Suprapubic skin (tissue), 4 donors: ENCODE results near the gene LRRC53.

Experiments used
- EP300 ChIP-seq: sonication (generic); formaldehyde crosslinking; IDR thresholded peaks from one replicate; pipeline ENCODE4 v1.6.1; 2017; ENCODE audit warnings: antibody characterized with exemption
- POLR2A ChIP-seq, 2 donors: fragments of 450-650 bp; IDR thresholded peaks; one replicate each; pipeline ENCODE4 v1.6.1; 2017; ENCODE audit warnings: antibody characterized with exemption in 2 of 2, mild to moderate bottlenecking in 2 of 2, moderate library complexity in 2 of 2
- POLR2AphosphoS5 ChIP-seq, 3 donors: sonication (generic); formaldehyde crosslinking; IDR thresholded peaks; one replicate each; pipeline ENCODE4 v1.6.1; 2017; ENCODE audit warnings: antibody characterized with exemption in 3 of 3
- TF ChIP-seq, protein P1 (sequence below), 2 donors: fragments of 200-600 bp in 1 of 2; fragments of 450-650 bp in 1 of 2; sonication (generic) in 1 of 2; IDR thresholded peaks; one replicate each; pipeline ENCODE4 v1.5.1; 2016 to 2019; ENCODE audit warnings: antibody characterized with exemption in 2 of 2, mild to moderate bottlenecking in 1 of 2, moderate library complexity in 1 of 2

DNA sequence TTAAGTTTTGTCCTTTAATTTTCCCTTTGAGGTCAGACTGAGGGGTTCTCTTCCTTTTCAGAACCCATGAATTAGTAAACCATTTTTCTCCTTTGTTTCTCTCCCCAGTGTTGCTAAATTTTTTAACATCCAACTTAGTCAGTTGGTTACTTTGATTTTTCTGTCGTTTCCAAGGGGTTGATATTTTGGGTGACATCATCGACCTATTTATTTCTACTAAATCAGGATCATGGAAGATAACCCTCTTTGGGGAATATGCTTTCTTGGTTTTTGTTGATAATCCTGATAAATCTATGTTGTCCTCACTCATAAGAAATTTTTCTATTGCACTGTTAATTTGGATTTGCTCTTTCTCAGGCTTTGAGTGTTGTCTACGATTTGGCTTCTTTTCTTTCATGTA, 40.9 kb downstream of the LRRC53 start:
- TF ChIP-seq POLR2AphosphoS5 (IDR thresholded peaks at IDR 0.05), result no peak
- no peak for TF ChIP-seq POLR2A (IDR thresholded peaks at IDR 0.05)
- TF ChIP-seq, protein P1, sequence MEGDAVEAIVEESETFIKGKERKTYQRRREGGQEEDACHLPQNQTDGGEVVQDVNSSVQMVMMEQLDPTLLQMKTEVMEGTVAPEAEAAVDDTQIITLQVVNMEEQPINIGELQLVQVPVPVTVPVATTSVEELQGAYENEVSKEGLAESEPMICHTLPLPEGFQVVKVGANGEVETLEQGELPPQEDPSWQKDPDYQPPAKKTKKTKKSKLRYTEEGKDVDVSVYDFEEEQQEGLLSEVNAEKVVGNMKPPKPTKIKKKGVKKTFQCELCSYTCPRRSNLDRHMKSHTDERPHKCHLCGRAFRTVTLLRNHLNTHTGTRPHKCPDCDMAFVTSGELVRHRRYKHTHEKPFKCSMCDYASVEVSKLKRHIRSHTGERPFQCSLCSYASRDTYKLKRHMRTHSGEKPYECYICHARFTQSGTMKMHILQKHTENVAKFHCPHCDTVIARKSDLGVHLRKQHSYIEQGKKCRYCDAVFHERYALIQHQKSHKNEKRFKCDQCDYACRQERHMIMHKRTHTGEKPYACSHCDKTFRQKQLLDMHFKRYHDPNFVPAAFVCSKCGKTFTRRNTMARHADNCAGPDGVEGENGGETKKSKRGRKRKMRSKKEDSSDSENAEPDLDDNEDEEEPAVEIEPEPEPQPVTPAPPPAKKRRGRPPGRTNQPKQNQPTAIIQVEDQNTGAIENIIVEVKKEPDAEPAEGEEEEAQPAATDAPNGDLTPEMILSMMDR (IDR thresholded peaks at IDR 0.05), result no peak
- TF ChIP-seq EP300, result no peak
